GM18502 (cell line): ENCODE results near the gene DDB1.

ENCODE experiments used
- ATAC-seq: cut with Tn5 transposase; IDR thresholded peaks from one replicate; pipeline ENCODE4 v1.9.1; 2021; ENCODE audit warnings: mild to moderate bottlenecking; ENCODE audit not compliant: unreplicated experiment, poor library complexity

Gene DDB1

DNA sequence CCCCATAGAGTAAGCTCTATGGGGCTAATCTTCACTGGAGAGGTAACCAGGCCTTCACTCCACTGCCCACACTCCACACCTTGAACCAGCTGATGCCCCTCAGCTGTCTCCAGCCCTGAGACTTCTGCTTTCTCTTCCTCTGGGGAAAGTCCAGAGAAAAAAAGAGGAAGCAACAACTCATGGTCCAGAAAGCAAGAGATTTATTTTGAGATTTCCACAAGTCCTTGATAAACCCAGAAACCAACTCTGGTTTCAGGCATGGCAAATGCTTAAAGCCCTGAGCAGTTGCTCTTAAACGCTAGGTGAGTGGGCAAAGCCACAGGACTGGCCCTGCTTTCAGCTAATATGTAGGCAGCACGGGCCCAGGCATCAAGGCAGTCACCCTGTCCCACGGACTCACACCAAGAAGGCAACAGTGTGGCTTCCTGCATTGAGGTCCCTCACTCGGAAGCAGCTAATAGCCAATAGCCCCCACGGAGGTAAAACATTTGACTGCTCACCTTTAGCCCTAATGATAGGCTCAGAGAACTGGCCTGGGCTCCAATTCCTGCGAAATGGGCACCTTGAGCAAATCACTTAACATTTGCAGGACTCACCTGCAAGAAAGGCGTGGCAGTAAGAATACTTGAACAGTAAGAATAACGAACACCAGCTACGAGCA lies 24.5 kb upstream of the DDB1 start:
- ATAC-seq = peak; percentile 54

DNA sequence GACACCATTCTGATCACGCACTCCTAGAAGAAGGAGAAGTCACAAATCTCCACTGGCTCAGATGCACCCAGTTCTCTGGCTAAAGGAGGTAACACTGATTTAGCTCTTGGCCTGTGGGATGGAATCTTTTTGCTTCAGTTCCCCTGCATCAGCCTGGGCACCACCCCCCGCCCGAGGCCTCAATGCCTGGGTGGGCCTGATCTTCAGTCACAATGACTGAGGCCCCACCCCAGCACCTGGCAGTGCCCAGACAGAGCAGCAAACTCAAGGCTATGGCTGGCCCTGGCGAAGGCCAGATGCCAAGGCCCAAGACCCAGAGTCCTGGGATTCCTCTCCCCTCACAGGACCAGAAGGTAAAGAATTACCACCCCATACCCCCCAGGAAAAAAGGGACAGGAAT lies 23.8 kb upstream of the DDB1 start:
- no peak for ATAC-seq

DNA sequence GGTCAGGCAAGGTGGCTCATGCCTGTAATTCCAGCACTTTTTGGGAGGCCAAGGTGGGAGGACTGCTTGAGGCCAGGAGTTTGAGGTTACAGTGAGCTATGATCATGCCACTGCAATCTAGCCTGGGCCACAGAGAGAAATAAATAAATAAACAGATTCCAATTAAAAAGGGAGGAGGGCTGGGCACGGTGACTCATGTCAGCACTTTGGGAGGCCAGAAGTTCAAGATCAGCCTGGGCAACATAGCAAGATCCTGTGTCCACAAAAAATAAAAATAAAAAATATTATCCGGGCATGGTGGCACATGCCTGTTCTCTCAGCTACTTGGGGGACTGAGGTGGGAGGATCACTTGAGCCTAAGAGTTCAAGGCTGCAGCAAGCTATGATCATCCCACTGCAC lies 21.3 kb upstream of the DDB1 start:
- no peak for ATAC-seq

- no peak for ATAC-seq
Measured at GRCh38 chr11:61353131-61354067, 20.5 kb upstream of the DDB1 start.

DNA sequence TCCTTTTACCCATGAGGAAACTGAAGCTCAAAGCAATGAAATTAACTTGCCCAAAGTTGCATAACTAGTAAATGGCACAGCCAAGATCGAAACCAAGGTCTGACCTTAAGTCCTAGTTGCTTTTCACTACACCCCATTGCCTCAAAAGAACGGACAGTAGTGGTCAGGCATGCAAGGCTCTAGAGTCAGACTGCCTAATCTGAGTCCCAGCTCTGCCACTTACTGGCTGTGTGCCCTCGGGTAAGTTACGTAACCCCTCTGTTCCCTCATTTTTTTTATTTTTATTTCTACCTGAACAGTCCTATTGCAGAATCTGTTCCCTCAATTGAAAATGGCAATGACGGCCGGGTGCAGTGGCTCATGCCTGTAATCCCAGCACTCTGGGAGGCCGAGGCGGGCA lies 19.1 kb upstream of the DDB1 start:
- no peak for ATAC-seq

DNA sequence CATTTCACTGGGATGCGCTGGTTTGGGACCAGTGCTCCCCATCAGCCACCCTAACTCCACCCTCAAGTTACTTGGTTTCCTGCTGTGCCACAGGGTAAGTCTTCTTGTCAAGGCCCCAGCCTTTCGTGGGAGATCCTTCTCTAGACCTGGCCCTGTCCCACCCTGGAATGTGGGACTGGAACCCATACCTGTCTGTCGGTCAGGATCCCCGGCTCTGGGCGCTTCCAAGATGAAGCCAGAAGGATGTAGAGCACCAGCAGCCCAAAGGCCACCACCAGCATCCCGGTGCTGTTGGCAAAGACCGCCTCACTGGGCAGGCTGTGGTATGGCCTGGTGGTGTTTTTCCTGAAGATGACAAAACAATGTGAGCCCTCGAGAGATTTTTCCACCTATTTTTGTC lies 17.9 kb upstream of the DDB1 start:
- no peak for ATAC-seq

- no peak for ATAC-seq
Measured at GRCh38 chr11:61350336-61350735, 17.4 kb upstream of the DDB1 start.

GRCh38 chr11:61349916-61350315 lies 17.0 kb upstream of the DDB1 start:
- ATAC-seq = no peak

DNA sequence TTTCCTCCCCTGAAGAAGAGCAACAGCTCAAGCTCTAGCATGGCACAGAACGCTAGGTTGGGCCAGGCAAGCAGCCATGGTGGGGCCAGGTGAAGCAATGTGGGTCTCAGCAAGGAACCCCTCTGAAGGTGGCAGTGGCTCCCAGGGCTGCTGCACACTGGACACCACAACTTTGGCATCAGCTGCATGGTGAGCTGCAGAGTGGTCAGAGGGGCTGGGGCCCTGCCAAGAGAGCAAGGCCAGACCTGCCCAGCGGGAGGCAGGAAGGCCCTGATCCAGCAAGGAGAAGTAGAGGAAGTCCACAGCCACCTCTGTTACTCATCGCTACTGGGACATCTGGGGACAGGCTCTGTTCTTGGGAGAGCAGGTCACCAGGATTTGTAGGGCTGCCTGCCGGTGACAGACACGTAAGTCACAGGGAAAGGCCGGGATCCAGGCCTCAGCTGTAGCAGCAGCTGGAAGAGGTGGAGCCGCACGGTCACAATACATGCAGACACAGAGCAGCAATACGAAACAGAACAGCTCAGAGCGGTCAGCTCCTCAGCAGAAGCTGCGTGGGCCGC lies 16.4 kb upstream of the DDB1 start:
- ATAC-seq = no peak

- ATAC-seq = no peak
Measured at GRCh38 chr11:61347916-61348461, 15.1 kb upstream of the DDB1 start.

DNA sequence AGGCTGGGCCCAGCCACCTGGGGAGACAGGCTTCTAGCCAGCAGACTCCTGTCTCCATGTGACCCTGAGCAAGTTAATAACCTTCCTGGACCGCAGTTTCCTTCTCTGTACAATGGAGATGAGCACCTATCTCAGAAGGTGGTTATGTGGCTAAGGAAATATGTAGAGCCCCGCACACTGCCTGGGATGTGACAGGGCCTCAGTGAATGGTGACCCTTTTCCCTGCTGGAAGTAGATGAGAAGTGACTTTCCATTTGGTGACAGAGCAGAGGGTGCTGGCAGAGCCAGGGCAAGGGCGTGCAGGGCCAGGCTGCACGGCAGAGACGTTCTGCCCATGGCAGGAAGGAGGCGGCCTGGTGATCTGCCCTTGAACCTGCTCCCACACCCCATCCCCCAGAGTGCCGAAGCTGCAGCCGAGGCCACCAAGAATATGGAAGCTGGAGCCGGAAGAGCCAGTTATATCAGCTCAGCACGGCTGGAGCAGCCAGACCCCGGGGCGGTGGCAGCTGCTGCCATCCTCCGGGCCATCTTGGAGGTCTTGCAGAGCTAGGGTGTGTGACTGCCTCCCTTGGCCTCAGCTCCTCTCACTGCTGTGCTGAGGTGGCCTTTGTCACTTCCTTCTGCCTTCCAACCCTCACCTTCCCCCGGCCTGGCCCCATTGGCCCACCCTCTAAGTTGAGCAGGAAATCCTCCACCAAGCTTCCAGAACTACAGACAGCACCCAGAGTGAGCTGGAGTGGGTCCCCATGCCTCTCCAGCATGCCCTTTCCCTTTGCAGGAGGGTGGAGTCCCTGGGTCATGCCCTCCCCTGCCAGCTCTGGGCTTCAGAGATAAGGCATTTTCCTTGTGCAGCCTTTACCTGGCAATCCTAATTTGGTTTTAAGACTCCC lies 13.3 kb upstream of the DDB1 start:
- ATAC-seq = no peak

- no peak for ATAC-seq
Measured at GRCh38 chr11:61345170-61345610, 12.3 kb upstream of the DDB1 start.

GRCh38 chr11:61343792-61344745 lies 11.2 kb upstream of the DDB1 start:
- no peak for ATAC-seq

DNA sequence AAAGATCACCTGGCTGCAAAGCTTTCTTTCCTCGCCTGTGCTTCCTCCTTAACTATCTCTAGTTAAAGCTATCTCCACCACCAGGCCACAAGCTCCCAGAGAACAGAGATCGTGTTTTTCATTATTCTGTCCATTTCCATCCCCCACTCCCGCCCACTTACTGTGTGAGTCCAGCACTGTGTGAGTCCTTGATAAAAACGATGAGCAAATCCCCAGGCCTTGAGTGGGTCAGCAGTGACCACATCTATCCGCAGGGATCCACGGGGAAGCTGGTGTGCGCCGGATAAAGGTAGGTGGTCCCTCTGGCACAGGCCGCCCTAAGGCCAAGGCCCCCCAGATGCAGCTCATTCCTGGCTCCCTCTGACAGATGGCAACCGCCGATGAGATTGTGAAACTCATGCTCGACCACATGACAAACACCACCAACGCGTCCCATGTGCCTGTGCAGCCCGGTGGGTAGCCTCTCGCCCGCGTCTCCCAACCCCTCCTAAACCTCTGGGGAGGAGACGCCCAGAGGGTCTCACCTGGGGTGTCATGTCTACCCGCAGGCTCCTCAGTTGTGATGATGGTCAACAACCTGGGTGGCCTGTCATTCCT lies 9.4 kb upstream of the DDB1 start:
- ATAC-seq = no peak

DNA sequence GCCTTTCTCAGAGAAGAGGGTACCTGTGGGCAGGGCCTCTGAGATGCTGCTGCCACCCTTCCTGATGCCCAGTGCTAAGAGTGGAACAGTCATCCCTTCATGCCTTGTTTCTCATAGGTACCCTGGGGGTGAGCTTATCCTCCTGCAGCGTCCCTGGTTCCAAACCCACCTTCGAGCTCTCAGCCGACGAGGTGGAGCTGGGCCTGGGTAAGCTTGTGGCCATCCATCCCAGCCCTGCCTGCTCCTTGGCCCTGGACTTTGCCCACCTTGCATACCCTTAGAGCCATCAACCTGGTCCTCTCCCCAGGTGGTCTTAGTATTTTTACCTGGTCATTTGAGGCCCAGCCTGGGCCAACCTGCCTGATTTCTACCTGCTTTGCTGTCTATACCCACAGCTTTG lies 8.8 kb upstream of the DDB1 start:
- no peak for ATAC-seq

GRCh38 chr11:61340979-61341378 lies 8.1 kb upstream of the DDB1 start:
- no peak for ATAC-seq

- no peak for ATAC-seq
Measured at GRCh38 chr11:61339490-61339878, 6.6 kb upstream of the DDB1 start.

DNA sequence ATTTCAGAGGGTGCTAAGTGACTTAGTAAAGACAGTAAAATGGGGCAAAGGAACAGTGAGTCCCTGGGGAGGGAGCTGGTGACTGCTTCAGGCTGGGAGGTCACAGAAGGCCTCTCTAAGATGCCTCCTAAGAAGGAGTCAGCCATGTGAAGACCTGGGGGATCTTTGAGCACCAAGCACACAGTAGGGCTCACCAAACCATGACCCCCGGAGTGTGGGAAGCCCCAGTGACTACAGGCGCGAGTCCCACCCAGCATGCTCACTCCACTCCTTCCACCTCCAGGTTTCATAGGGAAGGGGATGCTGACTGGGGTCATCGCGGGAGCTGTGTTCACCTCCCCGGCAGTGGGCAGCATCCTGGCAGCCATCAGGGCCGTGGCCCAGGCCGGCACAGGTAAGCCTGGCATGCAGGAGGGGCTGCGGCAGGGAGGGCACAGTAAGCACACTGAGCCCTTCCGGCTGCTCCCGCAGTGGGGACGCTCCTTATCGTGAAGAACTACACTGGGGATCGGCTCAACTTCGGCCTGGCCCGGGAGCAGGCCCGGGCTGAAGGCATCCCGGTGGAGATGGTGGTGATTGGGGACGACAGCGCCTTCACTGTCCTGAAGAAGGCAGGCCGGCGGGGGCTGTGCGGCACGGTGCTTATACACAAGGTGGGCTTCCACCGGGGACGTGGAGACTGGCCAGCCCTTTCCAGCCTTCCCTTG lies 6.0 kb upstream of the DDB1 start:
- no peak for ATAC-seq
